Superior temporal gyrus (tissue), 1 donor: ENCODE results near the gene CCDC106.

Experiments
- DNase-seq: peaks from one replicate; pipeline ENCODE4 v3.0.0-alpha.2; 2016; ENCODE audit errors: extremely low spot score

Gene CCDC106

DNA sequence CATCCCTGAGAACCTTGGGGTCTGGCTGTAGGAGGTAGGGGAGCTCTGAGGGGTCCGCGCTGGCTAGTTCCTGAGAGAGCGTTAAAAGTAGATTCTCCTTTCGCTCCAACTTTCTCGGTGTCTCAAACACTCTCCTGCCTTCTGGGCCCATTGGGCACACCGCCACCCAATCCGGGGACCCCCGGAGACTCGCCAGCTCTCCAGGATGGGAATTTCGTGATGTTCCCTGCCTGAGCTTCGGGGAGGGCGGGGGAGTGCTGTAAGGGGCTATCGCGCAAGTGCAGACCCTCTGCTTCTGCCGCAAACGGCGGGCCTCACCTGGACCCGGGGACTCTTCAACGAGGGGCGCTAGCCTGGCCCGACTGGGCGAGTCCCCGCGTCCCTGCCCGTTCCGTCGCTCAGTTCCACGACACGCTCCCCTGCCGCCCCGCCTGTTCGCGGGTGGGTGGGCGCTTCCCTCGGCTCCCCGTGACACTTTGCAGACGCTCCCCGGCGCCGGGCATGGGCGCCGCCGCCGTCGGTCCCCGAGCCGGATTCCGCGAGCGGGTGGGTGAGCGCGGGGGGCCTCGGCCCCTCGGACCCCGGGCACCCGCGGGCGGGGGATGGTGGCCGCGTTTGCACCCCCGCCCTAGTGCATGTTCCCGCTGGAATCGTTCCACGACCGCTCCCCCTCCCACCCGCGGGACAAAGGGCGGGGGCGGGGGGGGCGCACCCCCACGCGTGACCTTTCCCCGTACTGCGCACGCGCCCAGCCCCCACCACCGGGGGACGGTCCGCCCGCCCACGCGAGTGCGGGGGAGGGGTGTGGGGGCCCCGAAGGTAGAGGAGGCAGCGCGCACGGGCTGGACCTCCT is at the start of gene CCDC106:
Gene CCDC106, plus strand, starts transcription at position 481 of the 853 bp plus-strand sequence. CDS start 835 bp downstream, outside the sequence.
- peak; percentile 69 for DNase-seq

DNA sequence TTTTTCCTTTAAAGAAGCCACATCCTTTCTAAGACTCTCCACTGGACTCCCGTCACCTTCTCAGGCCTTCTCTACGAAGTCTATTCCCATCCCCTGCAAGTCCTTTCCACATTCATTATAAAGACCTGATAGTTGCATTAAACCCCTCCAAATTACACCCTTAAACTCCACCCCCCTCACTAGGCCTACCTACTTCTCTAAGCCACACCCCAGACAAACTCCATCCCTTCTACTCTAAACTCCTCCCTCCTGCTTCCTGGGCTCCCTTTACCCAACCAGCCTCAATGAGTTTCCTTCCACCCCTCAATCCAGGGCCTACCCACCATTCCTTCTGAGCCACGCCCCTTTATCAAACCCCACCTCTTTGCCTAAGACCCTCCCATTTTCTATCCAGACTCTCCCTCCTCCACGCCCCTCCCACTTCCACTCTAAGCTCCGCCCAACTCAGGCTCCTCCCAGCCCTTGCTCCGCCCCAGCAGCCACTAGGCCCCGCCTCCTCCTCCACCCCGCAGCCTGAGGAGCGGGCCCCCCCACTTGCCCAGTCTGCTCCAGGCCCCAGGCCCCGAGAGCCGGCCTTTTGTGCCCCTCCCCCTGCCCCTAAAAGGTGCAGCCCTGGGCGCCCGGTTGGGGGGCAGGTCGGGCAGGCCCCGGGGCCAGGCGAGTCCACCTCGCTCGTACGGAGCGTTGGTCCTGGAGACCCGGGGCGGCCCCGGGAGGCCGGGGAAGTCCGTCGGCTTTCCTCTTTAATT is 49.1 kb upstream of the CCDC106 start:
- DNase-seq, result peak; percentile 86

DNA sequence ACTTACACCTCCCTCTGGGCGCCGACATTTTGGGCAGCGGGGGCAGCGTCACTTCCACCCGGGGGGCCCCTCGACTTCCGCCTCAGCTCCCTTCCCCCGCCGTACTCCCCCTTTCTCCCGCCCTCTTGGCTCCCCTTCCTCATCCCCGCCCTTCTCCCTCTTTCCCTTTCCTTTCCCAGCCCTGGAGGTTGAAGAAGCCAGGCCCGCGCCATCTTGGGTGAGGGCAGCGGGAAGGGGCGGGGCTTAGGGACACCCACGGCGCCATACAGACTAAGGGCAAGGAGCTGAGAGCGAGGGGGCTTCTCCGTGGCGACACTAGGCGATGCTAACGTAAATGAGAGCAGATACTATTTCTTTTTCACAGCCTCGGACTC is 48.6 kb upstream of the CCDC106 start, which contains the start of gene FIZ1:
Gene FIZ1, minus strand, starts transcription at position 50 of the 374 bp plus-strand sequence. CDS start 1,652 bp downstream, outside the sequence.
- DNase-seq, result peak; percentile 99

DNA sequence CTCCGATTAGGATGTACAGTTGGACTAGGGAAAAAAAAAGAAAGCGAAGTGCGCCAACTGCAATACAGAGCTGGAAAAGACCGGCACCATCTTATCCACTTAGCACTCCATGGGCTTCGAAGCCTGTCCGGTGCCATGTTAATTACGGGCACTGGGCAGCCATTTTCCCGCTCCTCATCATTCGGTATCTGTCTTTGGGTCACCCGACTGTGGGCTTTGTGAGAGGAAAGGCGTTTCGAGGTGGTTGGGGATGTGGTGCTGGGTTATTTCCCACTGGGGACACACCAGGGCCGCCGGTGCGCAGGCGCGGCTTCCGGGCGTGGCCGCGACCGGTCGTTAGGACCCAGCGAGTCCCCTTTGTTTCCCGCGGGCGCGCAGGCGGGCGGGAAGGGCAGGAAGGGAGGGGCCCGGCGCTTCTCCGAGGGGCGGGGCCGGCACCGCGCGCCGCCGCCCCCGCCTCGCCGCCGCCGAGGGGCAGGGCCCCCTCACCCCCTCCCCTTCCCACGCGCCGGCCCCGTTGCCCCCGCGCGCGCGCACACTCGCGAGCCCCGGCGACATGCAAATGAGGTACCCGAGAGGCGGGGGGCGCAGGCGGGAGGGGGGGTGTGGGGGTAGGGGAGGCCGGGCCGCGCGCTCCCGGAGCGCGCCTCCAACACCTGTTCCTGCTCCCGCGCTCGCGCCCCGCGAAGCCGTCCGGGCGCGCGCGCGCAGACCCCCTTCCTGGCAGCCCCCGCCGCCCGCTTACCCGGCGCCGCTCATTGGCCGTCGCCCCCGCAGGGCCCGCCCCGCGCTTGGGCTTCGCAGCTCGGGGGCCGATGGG is 48.0 kb upstream of the CCDC106 start, which contains the start of gene ZNF524:
Gene ZNF524, plus strand, starts transcription at position 447 of the 820 bp plus-strand sequence. CDS start 1,825 bp downstream, outside the sequence.
- peak; percentile 52 for DNase-seq

DNA sequence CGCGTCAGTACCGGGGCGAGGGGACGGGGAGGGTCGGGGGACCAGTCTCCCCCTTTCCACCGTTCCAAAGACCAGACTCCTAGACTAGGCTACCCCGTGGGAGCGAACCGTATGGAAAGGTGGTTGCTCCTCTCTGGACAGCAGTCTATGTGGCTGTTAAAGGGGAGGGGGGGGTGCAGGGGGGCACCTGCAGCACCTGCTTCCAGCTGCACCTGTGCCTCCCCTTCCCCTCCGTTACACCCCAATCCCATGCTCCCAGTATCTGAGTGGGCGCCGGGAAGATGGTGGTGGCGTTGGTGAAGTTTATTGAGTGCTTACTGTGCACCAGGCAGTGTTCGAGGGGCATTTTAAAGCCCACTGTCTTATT is 47.4 kb upstream of the CCDC106 start:
- DNase-seq, result no peak

DNA sequence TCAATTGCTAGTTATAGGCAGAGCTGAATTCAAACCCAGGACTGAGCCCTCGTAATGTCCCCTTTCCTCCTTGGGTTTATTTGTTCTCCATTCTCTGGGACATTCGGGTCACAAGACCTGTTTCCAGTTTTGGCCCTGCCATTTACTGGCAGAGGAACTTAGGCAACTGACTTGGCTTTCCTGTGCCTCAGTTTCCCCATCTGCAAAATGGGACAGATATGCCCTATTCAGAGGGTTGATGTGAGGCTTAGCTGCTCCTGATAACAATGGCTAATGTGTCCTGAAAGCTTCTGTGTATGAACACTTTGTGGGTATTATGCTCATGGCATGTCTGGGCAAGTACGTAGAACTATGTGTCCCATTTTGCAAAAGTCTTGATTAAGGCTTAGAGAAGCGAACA is 46.9 kb upstream of the CCDC106 start:
- DNase-seq, result no peak

DNA sequence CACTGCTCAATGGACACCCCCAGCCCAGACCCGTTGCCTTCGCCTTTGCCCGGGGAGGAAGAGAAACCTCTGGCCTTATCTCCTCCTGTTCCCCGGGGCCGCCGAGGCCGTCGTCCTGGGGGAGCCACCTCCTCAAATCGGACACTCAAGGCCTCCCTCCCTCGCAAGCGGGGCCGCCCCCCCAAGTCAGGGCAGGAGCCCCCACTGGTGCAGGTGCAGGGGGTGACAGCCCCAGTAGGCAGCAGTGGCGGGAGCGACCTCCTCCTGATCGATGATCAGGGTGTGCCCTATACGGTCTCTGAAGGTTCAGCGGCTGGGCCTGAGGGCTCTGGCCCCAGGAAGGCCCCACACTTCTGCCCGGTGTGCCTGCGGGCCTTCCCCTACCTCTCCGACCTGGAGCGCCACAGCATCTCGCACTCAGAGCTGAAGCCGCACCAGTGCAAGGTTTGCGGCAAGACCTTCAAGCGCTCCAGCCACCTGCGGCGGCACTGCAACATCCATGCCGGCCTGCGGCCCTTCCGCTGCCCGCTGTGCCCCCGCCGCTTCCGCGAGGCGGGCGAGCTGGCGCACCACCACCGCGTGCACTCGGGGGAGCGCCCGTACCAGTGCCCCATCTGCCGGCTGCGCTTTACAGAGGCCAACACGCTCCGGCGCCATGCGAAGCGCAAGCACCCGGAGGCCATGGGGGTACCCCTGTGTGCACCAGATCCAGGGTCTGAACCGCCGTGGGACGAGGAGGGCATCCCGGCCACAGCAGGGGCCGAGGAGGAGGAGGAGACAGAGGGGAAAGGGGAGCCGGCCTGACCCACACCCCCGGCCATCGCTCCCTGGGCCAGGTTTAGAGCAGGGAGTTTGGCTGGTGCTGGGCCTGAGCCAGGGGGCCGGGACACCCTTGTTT is 45.7 kb upstream of the CCDC106 start:
- no peak for DNase-seq

DNA sequence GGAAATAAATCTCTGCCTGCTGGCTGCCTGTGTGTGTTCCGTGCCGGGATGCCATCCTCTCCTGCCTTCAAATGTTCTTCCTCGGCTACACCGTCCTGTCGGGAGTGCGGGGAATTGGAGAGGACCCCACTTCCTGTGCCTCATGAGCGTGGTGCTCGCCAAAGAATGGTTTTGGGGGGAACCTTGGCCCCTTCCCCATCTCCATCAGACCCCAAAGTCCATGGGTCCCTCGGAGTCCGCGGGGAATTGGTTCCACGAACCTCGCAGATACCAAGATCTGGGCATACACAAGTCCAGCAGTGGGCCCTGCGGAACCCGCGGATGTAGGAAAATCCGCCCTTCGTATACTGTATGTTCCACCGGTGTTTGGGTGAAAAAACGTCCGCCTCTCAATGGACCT is 44.9 kb upstream of the CCDC106 start:
- no peak for DNase-seq

DNA sequence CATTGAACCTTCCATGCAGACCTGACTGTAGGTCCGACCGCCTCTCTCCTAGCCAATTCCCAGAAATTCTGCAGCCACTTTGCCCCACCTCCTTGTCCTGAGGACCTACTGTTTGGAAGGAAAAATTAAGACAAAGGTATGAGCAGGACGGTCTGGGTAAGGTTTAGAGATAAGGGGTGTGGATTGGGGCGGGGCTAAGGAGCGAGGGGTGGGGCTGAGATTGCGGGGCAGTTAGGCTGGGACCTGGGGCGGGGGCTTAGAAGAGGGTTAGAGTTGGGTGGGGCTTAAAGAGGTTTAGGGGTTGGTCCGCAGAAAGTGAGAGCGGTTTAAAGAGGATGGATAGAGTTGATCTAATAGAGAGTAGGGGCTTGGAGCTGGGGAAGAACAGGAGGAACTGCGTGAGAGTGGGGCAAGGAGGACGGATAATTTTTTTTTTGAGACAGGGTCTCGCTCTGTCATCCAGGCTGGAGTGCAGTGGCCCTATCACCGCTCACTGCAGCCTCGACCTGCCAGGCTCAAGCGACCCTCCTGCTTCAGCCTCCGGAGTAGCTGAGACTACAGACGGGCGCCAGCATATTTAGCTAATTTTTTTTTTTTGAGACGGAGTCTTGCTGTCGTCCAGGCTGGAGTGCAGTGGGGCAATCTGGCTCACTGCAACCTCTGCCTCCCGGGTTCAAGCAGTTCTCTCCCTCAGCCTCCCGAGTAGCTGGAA is 44.3 kb upstream of the CCDC106 start:
- DNase-seq, result no peak

DNA sequence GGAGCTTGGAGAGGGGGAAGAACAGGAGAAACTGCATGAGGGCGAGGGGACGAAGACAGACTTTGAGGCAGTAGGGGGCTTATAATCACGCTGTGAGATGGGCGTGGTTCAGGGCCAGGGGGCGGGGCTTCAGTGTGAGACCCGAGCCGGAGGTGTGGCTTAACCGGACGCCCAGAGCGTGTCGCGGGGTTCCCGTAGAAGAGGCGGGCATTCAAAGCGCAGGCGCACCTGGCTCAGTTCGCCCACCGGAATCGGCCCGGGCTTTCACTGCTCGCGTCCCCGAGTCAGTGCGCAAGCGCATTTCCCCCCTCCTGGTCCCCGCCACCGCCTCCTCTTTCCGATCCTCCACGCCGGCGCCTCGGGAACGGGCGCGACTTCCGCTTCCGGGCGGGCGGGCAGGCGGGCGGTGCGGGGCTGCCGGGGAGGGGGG is 42.8 kb upstream of the CCDC106 start:
- peak; percentile 93 for DNase-seq

DNA sequence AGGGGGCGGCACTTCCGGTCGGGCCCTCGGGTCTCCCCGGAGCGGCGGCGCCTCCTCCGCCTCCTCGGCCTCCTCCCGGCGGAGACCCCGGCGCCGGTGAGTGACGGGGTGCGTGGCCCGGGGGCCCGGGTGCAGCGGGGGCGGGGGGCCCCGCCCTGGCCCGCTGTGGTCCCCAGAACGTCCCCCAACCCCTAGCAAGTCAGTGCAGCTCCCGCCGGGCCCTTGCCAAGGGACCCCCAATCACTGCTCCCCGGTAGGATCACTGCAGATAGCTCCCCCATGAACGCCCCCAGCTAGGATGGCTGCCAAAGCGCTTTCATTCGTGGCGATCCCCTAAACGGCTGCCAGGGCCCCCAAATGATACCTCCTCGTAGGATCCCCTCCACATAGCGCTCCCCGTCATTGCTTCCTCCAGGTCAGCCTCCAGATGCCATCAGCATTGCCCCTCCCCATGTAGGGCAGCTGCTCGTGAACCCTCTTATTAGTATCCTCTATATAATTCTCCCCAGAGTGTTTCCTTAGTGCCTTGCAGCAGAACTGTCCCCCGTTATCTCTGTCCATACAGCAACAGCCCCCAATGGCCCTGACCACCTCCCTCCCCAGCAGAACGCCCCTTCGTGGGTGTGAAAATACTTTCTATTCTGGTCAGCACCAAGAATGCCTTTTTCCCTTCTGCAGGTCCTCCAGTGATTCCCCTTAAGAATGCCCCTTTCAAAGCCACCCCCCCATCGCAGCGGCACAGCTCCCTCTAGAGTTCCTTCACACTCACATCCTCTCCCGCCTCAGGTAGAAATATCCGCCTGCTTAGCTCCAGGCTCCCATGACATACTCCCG is 42.2 kb upstream of the CCDC106 start, which contains the start of gene ZNF865:
Gene ZNF865, plus strand, starts transcription at position 11 of the 834 bp plus-strand sequence. CDS start 7,972 bp downstream, outside the sequence.
- DNase-seq, result peak; percentile 63

DNA sequence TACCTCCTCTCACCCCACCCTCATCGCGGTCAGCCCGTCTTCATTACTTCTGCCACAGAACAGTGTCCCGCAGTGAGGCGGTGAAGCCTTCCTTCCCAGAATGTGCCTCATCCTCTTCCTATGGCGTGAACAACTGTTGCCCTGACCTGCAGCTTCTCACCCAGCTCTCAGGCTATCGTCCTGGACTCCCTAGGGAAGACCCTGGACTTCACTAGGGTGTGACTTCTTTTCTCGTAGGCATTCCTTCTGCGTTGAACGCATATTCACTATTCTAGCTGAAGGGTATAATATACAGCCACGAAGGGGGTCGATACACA is 41.6 kb upstream of the CCDC106 start:
- no peak for DNase-seq

DNA sequence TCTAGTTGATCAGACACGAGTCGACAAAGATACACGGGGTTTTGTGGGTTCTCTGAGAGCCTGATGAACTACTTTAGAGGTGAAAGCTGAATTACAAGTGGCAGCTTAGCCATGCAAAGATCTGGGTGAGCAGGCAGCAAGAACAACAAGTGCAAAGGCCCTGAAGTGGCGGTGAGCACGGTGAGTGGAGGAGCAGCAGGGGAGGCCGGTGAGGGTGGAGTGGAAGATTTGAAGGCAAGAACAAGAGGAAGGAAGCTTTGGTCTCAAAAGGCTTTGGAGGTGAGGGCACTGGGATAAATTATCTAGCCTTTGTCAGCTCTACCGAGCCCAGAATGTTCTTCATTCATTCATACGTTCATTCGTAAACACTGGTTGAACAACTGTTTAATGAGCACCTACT is 41.2 kb upstream of the CCDC106 start:
- DNase-seq, result no peak

DNA sequence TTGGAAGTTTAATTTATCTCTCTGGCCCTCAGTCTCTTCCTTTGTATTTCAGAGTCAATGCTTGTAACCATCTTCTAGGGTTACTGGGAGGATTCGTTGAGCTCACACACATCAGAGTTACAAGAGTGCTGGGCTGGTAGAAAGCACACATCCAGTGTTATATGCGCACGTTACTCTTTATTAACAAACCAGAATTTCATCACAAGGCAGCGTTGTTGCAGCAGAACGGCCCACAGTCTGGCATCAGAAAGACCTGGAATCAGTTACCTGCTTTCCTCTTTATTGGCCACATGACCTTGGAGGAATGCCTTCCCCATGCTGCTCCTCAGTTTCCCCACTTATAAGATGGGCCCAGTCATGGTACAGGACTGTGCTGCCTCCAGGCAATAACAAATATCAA is 38.7 kb upstream of the CCDC106 start:
- no peak for DNase-seq

DNA sequence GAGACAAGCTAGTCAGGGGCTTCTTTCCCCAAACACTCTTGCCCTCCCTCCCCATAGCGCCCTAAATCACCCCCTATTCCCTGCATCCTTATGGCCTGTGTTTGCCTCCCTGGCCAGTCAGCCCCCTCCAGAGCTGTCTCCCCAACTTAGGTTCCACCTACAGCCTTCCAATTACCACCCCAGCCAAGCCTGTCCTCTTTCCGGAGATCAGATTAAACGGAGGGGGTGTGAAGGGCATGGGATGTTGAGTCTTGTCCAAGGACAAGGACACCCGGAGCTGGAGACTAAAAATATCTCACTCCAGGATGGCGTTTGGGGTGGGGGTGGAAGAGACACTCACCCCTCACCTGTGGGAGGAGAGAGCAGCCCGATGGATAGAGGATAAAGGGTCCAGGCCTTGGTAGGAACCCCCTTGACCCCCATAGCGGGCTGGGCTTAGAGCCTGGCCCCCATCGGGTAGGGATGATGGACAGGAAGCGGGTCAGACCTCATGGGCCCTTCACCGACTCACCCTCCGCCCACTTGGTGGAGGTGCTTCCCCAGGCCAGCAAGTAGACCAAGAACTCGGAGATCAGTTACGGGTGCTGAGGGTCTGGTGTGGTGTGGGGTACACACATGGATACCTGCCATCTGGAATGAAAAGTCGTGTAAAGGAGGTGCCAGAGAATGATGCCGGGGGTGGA is 36.6 kb upstream of the CCDC106 start:
- DNase-seq, result no peak

DNA sequence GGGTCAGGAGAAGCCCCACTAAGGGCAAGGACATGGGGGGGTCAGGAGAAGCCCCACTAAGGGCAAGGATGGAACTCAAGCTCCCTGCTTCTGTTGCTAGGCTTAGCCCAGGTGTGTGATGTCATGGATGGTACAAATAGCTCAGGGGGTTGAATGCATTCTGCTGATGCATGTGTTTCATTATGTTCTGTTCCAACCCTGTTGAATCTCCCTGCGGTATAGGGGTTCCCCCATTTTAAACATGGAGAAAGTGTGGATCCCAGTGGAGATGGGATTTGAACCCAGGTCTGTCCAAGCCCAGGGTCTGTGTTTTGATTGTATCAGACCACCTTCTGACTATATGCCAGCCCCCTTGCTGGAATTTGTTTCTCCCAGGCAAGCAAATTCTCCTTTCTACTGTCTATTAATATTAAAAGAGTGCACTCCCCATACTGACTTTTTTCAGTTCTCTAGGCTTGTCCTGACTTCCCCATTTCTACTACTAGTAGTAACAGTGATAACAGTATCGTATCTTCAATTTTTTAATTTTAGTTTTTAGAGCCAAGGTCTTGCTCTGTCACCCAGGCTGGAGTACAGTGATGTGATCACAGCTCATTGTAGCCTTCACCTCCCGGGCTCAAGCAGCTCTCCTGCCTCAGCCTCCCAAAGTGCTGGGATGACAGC is 35.9 kb upstream of the CCDC106 start:
- DNase-seq, result no peak

DNA sequence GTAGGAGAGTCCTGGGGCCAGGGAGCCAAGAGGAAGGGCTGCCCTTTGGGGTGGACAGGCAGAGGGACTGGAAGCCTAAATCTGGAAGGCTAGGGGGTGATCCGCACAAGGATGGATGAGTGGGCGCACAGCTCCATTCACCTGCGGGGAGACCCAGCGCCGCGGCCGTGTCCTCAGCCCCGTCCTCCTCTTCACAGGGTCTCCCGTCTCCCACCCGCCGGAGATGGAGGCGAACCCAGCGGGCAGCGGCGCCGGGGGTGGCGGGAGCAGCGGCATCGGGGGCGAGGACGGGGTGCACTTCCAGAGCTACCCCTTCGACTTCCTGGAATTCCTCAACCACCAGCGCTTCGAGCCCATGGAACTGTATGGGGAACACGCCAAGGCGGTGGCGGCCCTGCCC is 34.6 kb upstream of the CCDC106 start:
- no peak for DNase-seq
